Breast epithelium (tissue), 3 donors: Measurements from ENCODE around the gene CACNA2D1.

Experiments used
- CTCF ChIP-seq, 3 donors: fragments of 450-650 bp; IDR thresholded peaks; one replicate each; pipeline ENCODE4 v1.5.1; 2016 to 2017; ENCODE audit warnings: antibody characterized with exemption in 3 of 3, mild to moderate bottlenecking in 3 of 3, moderate library complexity in 3 of 3
- POLR2A ChIP-seq: fragments of 450-650 bp; IDR thresholded peaks from one replicate; pipeline ENCODE4 v1.6.1; 2016; ENCODE audit warnings: antibody characterized with exemption, mild to moderate bottlenecking, moderate library complexity

GRCh38 chr7:82056282-82056681 lies 387.3 kb downstream of the CACNA2D1 start:
- no peak for TF ChIP-seq POLR2A
- TF ChIP-seq CTCF (IDR thresholded peaks at IDR 0.05) = no peak
